RCC 7860 (cell line): ENCODE results near the gene DDX39B.
A peak's percentile ranks its signal among the peaks of the same experiment; 100 is the strongest.

Source experiments
- DNase-seq: peaks from one replicate; pipeline ENCODE4 v3.0.0-alpha.2; 2015; ENCODE audit warnings: low spot score
- FAIRE-seq: peaks from 2 replicates; lab custom pipeline; 2012; peaks lifted over from hg19 to GRCh38; lab: Jason Lieb, UNC

The DDX39B gene

GRCh38 chr6:31548544-31548873 lies 6.7 kb upstream of the DDX39B start:
- no peak for FAIRE-seq

GRCh38 chr6:31547727-31548543 lies 6.1 kb upstream of the DDX39B start:
- FAIRE-seq (no peak), DNase-seq (no peak)

More at GRCh38 chr6:31548544-31548873, 6.7 kb upstream of the DDX39B start:
- DNase-seq, result no peak

DNA sequence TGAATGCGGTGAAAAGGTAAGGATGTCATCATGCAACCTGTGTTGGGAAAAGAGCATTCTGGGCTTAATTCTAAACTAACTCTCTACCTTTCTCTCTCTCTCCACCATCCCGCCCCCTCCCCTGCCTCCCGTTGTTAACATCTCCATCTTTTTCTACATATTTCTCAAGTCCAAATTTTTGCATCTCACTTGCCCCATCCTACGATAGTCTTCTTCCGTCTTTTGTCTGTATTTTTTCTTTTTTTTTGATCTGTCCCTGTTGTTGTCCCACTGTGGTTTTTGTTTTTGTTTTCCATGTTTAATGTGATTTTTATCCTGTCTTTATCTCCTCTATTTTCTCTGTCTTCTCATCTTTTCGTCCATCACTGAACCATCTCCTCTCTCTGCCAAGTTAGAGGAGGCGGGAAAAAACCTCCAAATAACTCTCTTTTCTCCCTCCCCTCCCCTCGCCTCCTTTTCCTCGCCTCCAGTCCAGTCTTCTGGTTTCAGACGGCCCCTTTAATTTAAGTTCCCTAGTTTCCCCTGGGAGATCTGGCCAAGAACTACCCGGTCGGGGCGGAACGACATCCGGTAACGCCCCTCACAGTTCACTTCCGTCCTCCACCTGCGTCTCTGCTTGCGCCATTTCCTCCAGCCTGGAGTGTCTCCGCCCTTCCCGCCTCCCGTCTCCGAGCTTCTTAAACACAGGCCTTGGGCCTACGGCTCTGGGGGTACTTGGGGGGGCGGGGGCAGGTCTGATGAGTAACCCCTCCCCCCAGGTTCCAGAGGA lies 5.3 kb upstream of the DDX39B start, which contains the start of gene NFKBIL1:
NFKBIL1 (plus strand) TSS at position 651 of the 769 bp plus-strand sequence; CDS start at position 738, 87 bp downstream.
- peak; percentile 89 for DNase-seq
- peak; percentile 29 for FAIRE-seq

DNA sequence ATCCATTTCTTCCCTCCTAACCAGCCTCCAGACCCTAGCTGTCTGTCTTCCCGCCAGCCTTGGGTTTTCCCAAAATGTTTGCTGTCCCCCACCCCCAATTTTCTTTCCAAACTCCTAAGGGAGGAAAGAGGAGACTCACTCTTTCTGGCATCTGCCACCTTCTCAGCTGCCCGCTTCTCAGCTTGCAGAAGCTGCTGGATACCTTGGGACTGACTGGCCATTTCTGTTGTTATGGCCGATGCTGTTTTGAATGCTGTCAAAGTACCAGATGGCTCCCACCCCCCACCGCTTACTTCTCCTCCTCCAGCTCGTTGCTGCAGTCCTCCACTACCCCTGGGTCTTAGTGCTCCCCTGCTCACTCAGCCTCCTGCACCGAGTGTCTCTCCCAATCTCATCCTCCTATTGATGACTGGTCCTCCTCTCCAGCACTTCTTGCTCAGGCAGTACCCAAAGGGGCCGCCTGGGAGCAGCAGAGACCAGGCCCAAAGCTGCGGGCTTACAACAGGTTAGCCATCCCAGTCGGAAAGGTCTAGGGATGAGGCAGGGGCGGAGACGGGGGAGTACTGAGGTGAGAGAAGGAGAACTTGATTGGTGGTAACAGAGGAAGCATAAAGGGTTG lies 4.6 kb upstream of the DDX39B start, which contains the start of gene ATP6V1G2:
ATP6V1G2 (minus strand) TSS at position 270 of the 619 bp plus-strand sequence; CDS start at position 221, 49 bp downstream.
- FAIRE-seq (no peak), DNase-seq (peak; percentile 76)

DNA sequence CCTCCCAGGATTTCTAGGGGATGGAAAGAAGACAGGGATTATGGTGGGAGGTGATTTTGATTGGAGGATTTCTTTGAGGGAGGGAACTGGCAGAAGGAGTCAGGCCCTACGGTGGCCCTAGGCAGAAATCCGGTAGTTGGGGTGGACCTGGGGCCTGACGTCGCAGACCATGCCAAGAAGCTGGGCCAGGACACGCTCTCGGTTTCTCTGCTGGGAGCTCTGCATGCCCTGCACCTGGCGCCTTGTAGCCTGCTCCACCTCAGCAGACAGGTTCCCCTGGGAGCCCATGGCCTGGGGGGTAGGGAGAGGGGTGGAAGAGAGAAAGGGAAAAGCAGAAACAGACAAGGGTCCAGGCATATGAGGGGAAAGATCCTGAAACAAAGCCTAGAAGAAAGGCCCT lies 3.5 kb upstream of the DDX39B start:
- DNase-seq, result no peak
- no peak for FAIRE-seq

- FAIRE-seq (no peak), DNase-seq (no peak)
Measured at GRCh38 chr6:31544676-31545075, 2.9 kb upstream of the DDX39B start.

- DNase-seq (no peak), FAIRE-seq (no peak)
Measured at GRCh38 chr6:31543639-31544038, 1.8 kb upstream of the DDX39B start.

GRCh38 chr6:31541059-31541657 lies 645 bp downstream of the DDX39B start:
- DNase-seq (no peak), FAIRE-seq (no peak)

- DNase-seq, result no peak
- no peak for FAIRE-seq
Measured at GRCh38 chr6:31540640-31541039, 1.2 kb downstream of the DDX39B start.

DNA sequence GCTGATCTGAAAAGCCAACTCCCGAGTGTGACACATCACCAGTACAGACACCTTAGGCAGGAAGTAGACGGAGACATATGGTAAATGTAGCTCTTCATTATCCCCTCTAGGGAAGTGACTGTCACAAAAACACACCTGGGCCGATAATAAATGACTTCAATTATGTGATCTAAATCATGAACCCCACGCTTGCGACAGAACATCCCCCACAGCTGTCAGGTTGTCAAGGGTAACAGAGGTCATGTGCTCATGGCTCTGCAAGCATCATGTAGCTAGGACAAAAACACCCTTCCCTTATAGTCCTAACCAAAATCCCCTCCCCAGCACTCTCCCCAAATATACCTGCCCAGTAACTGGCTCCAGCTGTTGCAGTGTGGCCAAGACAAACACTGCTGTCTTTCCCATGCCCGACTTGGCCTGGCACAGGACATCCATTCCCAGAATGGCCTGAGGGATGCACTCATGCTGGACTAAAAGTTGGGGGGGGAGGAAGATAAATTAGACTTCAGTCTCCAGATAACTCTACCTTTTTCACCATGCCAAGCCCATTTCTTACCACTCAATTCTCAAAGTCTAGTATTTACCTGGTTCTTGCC lies 2.9 kb downstream of the DDX39B start:
- DNase-seq, result no peak
- FAIRE-seq, result no peak

DNA sequence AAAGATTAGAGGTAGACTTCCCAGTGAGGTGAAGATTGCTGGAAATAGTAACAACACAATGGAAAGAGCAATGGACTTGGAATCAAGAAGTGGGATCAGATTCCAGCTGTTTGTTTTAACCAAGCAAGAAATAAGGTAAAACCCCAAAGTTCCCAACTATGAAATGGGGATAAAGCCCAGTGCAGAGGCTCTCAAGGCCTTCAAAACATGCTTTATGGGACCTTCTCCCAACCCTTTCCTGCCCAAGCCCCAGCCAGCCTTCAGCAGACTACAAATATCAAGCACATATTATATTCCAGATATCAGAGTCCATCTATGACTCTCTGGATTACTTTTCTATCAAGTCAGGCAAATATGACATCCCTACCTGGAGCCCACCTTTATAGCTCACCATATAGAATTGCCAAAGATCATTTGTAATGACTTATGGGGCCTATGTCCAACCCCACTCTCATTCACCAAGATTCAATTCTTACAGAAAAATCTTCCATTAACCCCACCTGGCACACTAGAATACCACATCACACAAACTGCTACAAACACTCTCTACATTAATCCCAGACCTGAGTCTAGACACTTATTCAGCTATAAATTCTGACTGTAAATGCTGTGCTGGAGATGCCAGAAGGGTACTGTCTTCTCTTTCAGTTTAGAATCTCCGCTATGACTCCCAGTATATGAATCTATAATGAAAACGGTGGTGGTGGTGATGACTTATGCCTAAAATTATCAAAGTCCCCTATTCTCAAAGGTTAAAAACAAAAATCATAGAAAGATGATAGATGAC lies 6.1 kb downstream of the DDX39B start:
- DNase-seq (no peak), FAIRE-seq (no peak)

GRCh38 chr6:31534521-31535040 lies 7.2 kb downstream of the DDX39B start:
- FAIRE-seq (no peak), DNase-seq (no peak)

- no peak for DNase-seq
- FAIRE-seq, result no peak
Measured at GRCh38 chr6:31534011-31534410, 7.8 kb downstream of the DDX39B start.

DNA sequence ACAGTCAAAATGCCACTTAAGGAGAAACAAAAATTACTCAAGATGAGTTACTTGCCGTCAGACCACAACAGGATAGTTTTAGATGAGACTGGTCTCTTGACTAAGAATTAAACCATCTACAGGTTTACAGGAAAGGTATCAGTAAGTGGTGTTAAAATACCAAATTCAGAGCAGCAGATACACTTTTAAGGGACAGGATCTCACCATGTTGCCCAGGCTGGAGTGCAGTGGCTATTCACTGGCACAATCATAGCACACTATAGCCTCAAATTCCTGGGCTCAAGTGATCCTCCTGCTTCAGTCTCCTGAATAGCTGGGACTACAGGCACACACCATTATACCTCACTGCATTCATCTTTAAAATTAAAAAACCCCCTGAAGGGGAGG lies 8.4 kb downstream of the DDX39B start:
- no peak for DNase-seq
- FAIRE-seq, result no peak

DNA sequence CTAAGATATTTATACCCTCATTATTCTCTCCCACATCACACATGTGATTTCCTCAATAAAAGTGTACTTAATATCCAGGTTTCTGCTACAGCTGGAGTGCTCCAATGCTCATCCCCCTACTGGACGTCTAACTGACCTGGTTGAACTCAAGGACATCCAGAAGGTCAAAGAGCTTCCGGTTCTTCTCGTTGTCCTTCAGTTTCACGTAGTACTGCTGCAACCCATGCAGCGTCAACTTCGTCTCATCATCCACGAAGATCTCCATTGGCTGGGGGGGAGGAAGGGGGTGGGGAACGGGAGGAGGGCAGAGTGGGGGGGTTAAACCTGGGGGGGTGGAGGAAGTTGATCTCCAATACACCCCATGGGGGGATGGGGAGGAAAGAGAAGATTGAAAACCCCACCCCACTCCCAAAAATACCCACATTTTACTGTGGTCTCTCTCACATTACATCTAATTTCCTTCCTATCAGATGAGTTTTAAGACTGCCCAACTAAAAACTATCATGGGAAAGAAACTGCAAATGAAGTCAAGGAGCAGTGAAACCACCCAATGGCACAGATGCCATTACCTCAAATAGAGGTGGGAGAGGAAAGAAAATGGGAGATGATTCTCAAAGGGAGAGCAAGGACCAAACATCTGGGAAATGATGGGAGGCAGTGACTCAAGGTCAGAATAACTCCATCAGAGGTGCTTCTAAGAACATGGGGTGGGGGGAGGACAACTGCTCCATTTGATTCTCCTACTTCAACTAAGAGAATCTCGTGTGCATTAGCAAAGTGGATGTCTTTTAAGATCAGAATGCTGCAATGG lies 9.0 kb downstream of the DDX39B start:
- FAIRE-seq (no peak), DNase-seq (no peak)

DNA sequence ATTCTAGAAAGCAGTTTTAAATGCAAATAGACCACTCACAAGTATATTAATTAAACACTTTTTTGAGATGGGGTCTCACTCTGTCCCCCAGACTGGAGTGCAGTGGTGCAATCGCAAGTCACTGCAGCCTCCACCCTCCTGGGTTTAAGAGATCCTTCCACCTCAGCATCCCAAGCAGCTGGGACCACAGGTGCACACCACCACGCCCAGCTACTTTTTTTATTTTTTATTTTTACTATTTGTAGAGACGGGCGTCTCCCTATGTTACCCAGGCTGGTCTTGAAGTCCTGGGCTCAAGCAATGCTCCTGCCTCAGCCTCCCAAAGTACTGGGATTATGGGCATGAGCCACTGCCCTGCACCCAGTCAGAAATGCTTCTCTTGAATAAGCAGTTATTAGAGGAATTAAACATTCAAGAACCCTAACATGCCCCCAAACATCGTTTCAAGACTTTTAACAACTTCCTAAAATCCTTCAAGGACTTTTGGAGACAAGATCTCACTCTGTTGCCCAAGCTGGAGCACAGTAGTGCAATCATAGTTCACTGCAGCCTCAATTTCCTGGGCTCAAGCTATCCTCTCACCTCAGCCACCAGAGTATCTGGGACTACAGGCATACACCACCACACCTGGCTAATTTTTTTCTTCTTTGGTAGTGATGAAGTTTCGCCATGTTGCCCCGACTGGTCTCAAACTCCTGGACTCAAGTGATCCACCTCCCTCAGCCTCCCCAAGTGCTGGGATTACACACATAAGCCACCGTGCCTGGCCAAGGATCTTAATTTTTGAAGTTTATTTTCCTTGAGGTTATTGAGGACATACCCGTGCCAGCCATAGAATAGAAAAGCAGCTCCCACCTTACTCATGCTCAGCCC lies 9.8 kb downstream of the DDX39B start:
- FAIRE-seq (no peak), DNase-seq (no peak)

DNA sequence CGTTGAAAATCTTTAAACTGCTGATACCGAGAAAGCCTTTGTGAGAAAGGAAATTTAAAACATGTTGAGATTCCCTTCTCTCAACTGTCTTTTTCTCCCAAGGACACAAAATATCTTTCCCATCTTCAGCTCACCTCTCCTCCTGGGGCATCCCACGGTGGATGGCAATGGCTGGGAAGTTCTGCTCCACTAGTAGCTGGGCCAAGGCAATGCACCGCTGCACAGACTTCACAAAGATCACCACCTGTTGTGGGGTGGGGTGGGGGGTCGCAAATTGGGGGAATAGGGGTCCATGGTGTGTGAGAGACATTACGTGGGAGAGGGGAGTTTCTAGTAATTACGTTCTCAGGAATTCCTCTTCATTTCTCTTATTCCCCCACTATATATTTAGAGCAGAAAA lies 10.6 kb downstream of the DDX39B start:
- no peak for DNase-seq
- no peak for FAIRE-seq

- FAIRE-seq (no peak), DNase-seq (no peak)
Measured at GRCh38 chr6:31530659-31531058, 11.1 kb downstream of the DDX39B start.
